SU-DHL-6 (cell line): ENCODE measurements around the gene DSG4.

Experiments
- CTCF ChIP-seq: fragments of 200-600 bp; sonication (generic); IDR thresholded peaks from one replicate; pipeline ENCODE4 v1.5.1; 2017; ENCODE audit warnings: antibody characterized with exemption, mild to moderate bottlenecking, low read length, moderate library complexity; ENCODE audit not compliant: insufficient read depth, poor library complexity, severe bottlenecking
- EZH2phosphoT487 ChIP-seq: fragments of 200-600 bp; sonication (generic), shearing (Covaris generic); conservative IDR thresholded peaks from 2 replicates; pipeline ENCODE4 v1.6.1; 2018; ENCODE audit warnings: mild to moderate bottlenecking, antibody characterized with exemption, low read length, moderate library complexity, mixed read lengths

GRCh38 chr18:31354990-31355389, 21.6 kb upstream of the DSG4 start:
- TF ChIP-seq CTCF (no peak), EZH2phosphoT487 (no peak)
